ES-I3 (cell line): ENCODE measurements around the gene S100A4.

Source experiments
- H3K36me3 ChIP-seq: 2 replicates; pipeline ENCODE4 v1.6.1; 2013; ENCODE audit warnings: mild to moderate bottlenecking, low read length, control low read depth, moderate library complexity; ENCODE audit not compliant: insufficient read depth
- H3K4me1 ChIP-seq: 2 replicates; pipeline ENCODE4 v1.6.1; 2013; ENCODE audit warnings: mild to moderate bottlenecking, control low read depth, low read length; ENCODE audit not compliant: insufficient read depth
- H3K9ac ChIP-seq: 2 replicates; pipeline ENCODE4 v1.6.1; 2013; ENCODE audit warnings: low read depth, mild to moderate bottlenecking, low read length, moderate library complexity
- H3K9me3 ChIP-seq: 2 replicates; pipeline ENCODE4 v1.6.1; 2013; ENCODE audit warnings: mild to moderate bottlenecking, low read length, moderate library complexity; ENCODE audit not compliant: control insufficient read depth, insufficient read depth

Gene S100A4

GRCh38 chr1:153561466-153561985 lies 15.9 kb upstream of the S100A4 start:
- no peak overlapping the region for H3K9ac ChIP-seq
- peaks cover 11% of the 10 kb centered on the region for H3K4me1 ChIP-seq
- H3K36me3 ChIP-seq = no peaks in the 10 kb centered on the region
- no peaks in the 10 kb centered on the region for H3K9me3 ChIP-seq

GRCh38 chr1:153560771-153561465 lies 15.3 kb upstream of the S100A4 start:
- Histone ChIP-seq H3K9ac (no peak overlapping the region), H3K9me3 (no peaks in the 10 kb centered on the region), H3K36me3 (no peaks in the 10 kb centered on the region), H3K4me1 (peaks cover 8% of the 10 kb centered on the region)

DNA sequence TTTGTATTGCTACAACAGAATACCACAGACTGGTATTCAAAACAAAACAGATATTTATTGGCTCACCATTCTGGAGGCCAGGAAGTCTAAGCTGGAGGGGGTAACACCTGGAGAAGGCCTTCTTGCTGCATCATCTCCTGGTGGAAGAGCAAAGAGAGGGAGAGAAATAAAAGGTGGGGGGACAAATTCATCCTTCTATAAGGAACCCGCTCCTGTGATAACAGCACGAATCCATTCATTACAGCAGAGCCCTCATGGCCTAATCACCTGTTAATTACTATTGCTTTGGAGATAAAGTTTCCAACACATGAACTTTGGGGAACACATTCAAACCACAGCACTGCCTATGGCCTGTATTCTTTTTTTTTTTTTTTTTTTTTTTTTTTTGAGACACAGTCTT lies 14.6 kb upstream of the S100A4 start:
- no peaks in the 10 kb centered on the region for H3K9me3 ChIP-seq
- no peaks in the 10 kb centered on the region for H3K36me3 ChIP-seq
- no peak overlapping the region for H3K9ac ChIP-seq
- H3K4me1 ChIP-seq = peaks cover 1% of the 10 kb centered on the region

- H3K4me1 ChIP-seq = peaks cover 9% of the 10 kb centered on the region; the same call in 1 of the 2 replicates
- no peaks in the 10 kb centered on the region for H3K36me3 ChIP-seq
- no peak overlapping the region for H3K9ac ChIP-seq
- no peaks in the 10 kb centered on the region for H3K9me3 ChIP-seq
These were observed 12.3 kb upstream of the S100A4 start for GRCh38 chr1:153557877-153558276.

DNA sequence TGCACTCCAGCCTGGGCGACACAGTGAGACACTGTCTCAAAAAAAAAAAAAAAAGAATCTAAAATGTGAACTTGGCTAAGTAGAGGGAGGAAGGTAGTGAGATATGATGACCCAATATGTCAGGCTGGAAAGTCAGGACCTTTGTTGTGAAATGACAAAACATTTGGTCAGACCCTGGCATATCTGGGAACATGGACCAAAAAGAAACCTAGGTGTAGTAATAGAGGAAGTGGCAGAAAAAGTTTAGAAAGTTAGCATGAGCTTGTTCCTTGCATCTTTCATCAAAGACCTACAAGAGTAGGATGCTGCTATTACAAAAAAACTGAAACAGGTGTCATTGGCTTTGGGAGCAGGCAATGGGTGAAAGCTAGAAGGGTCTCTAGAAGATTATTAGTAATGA lies 10.7 kb upstream of the S100A4 start:
- Histone ChIP-seq H3K9ac (no peak overlapping the region), H3K36me3 (no peaks in the 10 kb centered on the region), H3K4me1 (peaks cover 9% of the 10 kb centered on the region; the same call in 1 of the 2 replicates), H3K9me3 (no peaks in the 10 kb centered on the region)

GRCh38 chr1:153553830-153554541 lies 8.4 kb upstream of the S100A4 start:
- Histone ChIP-seq H3K36me3 (no peaks in the 10 kb centered on the region), H3K4me1 (peaks cover 31% of the 10 kb centered on the region), H3K9me3 (no peaks in the 10 kb centered on the region), H3K9ac (no peak overlapping the region)

DNA sequence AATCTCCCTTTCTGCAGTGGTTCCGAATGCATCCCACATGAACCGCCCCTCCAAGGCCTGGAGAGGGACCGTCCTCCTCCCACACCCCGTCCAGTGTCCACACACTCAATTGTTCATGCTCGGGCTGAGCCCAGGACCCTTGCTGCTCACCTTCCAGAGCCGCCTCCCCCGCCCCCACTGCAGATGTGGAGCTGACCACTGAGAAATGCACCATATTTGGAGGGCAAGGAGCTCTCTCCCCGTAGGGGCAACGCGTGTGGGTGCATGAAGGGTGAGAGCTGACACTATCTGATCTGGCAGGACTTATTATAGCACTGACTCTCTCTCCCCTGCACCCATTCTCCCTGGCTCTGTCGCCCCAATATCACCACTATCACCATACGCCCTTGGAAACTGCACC lies 7.5 kb upstream of the S100A4 start:
- Histone ChIP-seq H3K4me1 (peaks cover 38% of the 10 kb centered on the region), H3K36me3 (no peaks in the 10 kb centered on the region), H3K9me3 (no peaks in the 10 kb centered on the region), H3K9ac (no peak overlapping the region)

- no peaks in the 10 kb centered on the region for H3K9me3 ChIP-seq
- no peak overlapping the region for H3K9ac ChIP-seq
- peaks cover 43% of the 10 kb centered on the region for H3K4me1 ChIP-seq
- H3K36me3 ChIP-seq = no peaks in the 10 kb centered on the region
These were observed 6.7 kb upstream of the S100A4 start for GRCh38 chr1:153552335-153552734.

- peaks cover 55% of the 10 kb centered on the region for H3K4me1 ChIP-seq
- H3K9me3 ChIP-seq = no peaks in the 10 kb centered on the region
- no peaks in the 10 kb centered on the region for H3K36me3 ChIP-seq
- H3K9ac ChIP-seq = no peak overlapping the region
These were observed 5.4 kb upstream of the S100A4 start for GRCh38 chr1:153550827-153551500.

DNA sequence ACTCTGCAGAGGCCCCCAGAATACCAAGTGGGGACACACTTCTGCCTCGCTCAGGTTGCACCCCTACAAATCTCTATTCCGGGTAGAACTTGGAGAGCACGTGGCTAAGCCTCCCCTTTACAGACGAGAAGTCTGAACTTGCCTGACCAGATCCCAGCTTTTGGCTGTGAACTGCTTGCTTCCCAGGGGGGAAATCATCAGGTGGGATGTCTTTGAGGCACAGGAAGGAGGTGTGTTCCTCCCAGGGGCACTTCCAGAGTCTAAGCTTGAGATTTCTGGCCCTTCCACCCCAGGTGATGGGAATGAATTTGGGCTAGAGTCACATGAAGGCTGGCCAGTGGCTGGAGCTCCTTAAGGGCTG lies 4.8 kb upstream of the S100A4 start:
- Histone ChIP-seq H3K4me1 (peaks cover 59% of the 10 kb centered on the region), H3K9ac (no peak overlapping the region), H3K9me3 (no peaks in the 10 kb centered on the region), H3K36me3 (no peaks in the 10 kb centered on the region)

GRCh38 chr1:153549741-153550397 lies 4.3 kb upstream of the S100A4 start:
- Histone ChIP-seq H3K9me3 (no peaks in the 10 kb centered on the region), H3K4me1 (peaks cover 62% of the 10 kb centered on the region), H3K9ac (no peak overlapping the region), H3K36me3 (no peaks in the 10 kb centered on the region)

GRCh38 chr1:153548722-153549688 lies 3.4 kb upstream of the S100A4 start, which contains the start of gene S100A3:
Gene S100A3 (minus strand): TSS chr1:153549258. CDS start chr1:153548485, 773 bp downstream.
- Histone ChIP-seq H3K9ac (no peak within 1 kb of the TSS), H3K4me1 (peaks cover 67% of the 10 kb centered on the region), H3K36me3 (no peaks in the 10 kb centered on the region), H3K9me3 (no peaks in the 10 kb centered on the region)
